Activated CD4-positive, alpha-beta T cell treated with anti-CD3 and anti-CD28 coated beads, Interleukin-2, amount 10 ng/mL, durations not matched to agents 24 days and 14 days (primary cell): ENCODE results near the gene COL11A2. TPM values are rescaled to one million over a fixed set of nuclear protein-coding genes. Genes with fewer than 3 reads are reported as not detected.

Source experiments
- DNase-seq: peaks from one replicate; pipeline ENCODE4 v3.0.0; 2022
- H3K27ac Mint-ChIP-seq: one replicate; pipeline ENCODE4 v1.8.0; 2022; ENCODE audit warnings: mild to moderate bottlenecking, mixed read lengths
- H3K27me3 Mint-ChIP-seq: one replicate; pipeline ENCODE4 v1.8.0; 2022; ENCODE audit warnings: mixed read lengths
- H3K36me3 Mint-ChIP-seq: one replicate; pipeline ENCODE4 v1.8.0; 2022; ENCODE audit warnings: low read depth, mild to moderate bottlenecking, mixed read lengths
- H3K4me1 Mint-ChIP-seq: one replicate; pipeline ENCODE4 v1.8.0; 2021; ENCODE audit warnings: mixed read lengths
- H3K4me3 Mint-ChIP-seq: one replicate; pipeline ENCODE4 v1.8.0; 2022; ENCODE audit warnings: mild to moderate bottlenecking, moderate library complexity, mixed read lengths
- H3K9me3 Mint-ChIP-seq: one replicate; pipeline ENCODE4 v1.8.0; 2021; ENCODE audit warnings: mixed read lengths
- intact Hi-C: fragments of 100-400 bp; cut with micrococcal nuclease; formaldehyde crosslinking; loops from one replicate; pipeline ENCODE4 v1.15.1; 2023
- total RNA-seq: library from RNA; stranded (reverse); gene quantifications from 2 replicates; pipeline ENCODE4 v1.2.3, GENCODE V29; 2022

COL11A2 gene
- total RNA-seq, 1 donor from 2014 or later = 0.56 TPM

DNA sequence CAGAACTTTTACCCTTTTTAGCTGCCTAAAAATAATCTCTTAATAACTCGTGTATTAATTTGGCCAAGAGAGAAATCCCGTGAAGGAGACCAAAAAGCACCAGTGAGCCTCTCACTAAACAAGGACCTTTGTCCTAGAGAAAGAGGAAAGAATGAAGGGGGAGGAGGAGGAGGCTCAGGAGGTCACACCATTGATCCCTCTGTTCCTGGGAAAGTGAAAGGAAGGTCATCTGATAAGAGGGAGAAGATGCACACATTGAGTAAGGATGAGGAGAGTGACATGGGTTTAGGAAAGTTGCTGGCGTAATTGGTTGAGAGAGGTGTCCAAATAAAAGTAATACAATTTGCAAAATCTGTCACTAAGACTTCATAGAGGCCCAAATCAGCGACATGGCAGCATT, 67.3 kb downstream of the COL11A2 start:
- Mint-ChIP-seq H3K4me3 (no peak overlapping the region), H3K27ac (no peak overlapping the region), H3K36me3 (no peaks in the 10 kb centered on the region), H3K9me3 (no peaks in the 10 kb centered on the region), H3K27me3 (peaks cover 18% of the 10 kb centered on the region), H3K4me1 (peaks cover 11% of the 10 kb centered on the region)
- intact Hi-C loops = loop anchor here (5.0 kb wide), 1 partner anchor 77 kb away; the partner anchor contains the start of genes HSD17B8, RXRB and SLC39A7
- no peak for DNase-seq

- no peak overlapping the region for H3K27ac Mint-ChIP-seq
- H3K9me3 Mint-ChIP-seq = no peaks in the 10 kb centered on the region
- H3K4me1 Mint-ChIP-seq = peaks cover 11% of the 10 kb centered on the region
- H3K4me3 Mint-ChIP-seq = no peak overlapping the region
- H3K36me3 Mint-ChIP-seq = no peaks in the 10 kb centered on the region
- intact Hi-C loops = loop anchor here (5.0 kb wide), 1 partner anchor 78 kb away; the partner anchor contains the start of genes HSD17B8, RXRB and SLC39A7
- H3K27me3 Mint-ChIP-seq = peaks cover 21% of the 10 kb centered on the region
- no peak for DNase-seq
Observed at GRCh38 chr6:33124525-33124901, 67.8 kb downstream of the COL11A2 start.

GRCh38 chr6:33123732-33124524, 68.3 kb downstream of the COL11A2 start:
- peak; percentile 80 for DNase-seq
- intact Hi-C loops = loop anchor here (1.0 to 5.0 kb wide), 3 partner anchors 25 to 124 kb away; partner anchors contain the start of genes HSD17B8, RXRB and SLC39A7
- Mint-ChIP-seq H3K36me3 (no peaks in the 10 kb centered on the region), H3K27me3 (peaks cover 26% of the 10 kb centered on the region), H3K4me3 (no peak overlapping the region), H3K4me1 (peaks cover 11% of the 10 kb centered on the region), H3K9me3 (no peaks in the 10 kb centered on the region), H3K27ac (no peak overlapping the region)

- peak; percentile 48 for DNase-seq
- no peaks in the 10 kb centered on the region for H3K9me3 Mint-ChIP-seq
- H3K4me3 Mint-ChIP-seq = no peak overlapping the region
- H3K27me3 Mint-ChIP-seq = peaks cover 31% of the 10 kb centered on the region
- peaks cover 7% of the 10 kb centered on the region for H3K4me1 Mint-ChIP-seq
- intact Hi-C loops = loop anchor here (1.0 to 5.0 kb wide), 3 partner anchors 26 to 125 kb away; partner anchors contain the start of genes HSD17B8, RXRB and SLC39A7
- H3K27ac Mint-ChIP-seq = no peak overlapping the region
- no peaks in the 10 kb centered on the region for H3K36me3 Mint-ChIP-seq
Observed at GRCh38 chr6:33123181-33123580, 69.1 kb downstream of the COL11A2 start.

DNA sequence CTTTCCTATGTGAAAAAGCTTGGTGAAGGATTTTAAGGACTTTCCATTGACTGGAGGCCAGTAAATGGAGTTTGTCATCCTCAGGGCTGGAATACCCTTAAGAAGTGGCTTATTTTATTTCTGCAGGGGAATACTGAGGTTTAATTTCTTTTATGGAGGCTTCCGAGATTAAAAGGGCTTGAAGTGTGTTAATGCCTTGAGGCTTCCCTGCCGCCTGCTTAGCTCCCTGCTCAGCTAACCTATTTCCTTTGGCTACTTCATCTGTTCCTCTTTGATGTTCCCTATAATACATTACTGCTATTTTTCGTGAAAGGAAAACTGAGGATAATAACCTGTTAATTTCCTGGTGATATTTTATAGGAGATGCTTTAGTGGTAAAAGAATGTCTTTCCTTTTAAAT, 72.3 kb downstream of the COL11A2 start:
- no peaks in the 10 kb centered on the region for H3K9me3 Mint-ChIP-seq
- peaks cover 12% of the 10 kb centered on the region for H3K4me1 Mint-ChIP-seq
- no peak overlapping the region for H3K27ac Mint-ChIP-seq
- intact Hi-C loops = loop anchor here (5.0 kb wide), 1 partner anchor 82 kb away; the partner anchor contains the start of genes HSD17B8, RXRB and SLC39A7
- no peaks in the 10 kb centered on the region for H3K36me3 Mint-ChIP-seq
- DNase-seq = no peak
- no peak overlapping the region for H3K4me3 Mint-ChIP-seq
- H3K27me3 Mint-ChIP-seq = peaks cover 60% of the 10 kb centered on the region

DNA sequence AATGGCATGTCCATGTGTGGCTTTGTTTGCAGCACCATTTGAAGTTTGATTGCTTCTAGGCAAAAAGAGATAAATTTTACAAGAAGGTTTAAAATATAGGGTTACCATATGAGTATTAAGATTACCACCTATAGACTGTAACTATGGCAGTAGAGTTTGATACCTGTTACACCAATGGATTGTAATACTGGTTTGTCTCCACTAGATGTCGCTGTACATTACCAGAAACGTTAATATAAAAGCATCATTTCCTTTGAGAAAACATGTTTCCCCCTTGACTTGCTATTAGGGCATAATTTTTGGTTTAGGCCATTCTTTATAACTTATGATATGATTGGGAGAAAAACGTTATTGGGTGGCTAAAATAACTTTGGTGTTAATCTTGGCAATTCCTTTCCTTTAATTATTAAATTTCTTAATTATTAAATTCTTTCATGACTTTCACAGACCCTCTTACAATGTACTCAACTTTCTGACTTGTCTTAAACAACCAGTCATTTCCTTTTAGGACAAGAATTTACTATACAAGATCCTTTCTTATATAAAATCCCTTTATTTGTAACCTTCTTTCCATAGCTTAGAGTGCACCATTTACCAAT, 73.6 kb downstream of the COL11A2 start:
- Mint-ChIP-seq H3K27ac (no peak overlapping the region), H3K4me3 (no peak overlapping the region), H3K36me3 (no peaks in the 10 kb centered on the region), H3K9me3 (no peaks in the 10 kb centered on the region), H3K4me1 (peaks cover 12% of the 10 kb centered on the region), H3K27me3 (peaks cover 70% of the 10 kb centered on the region)
- DNase-seq = peak; percentile 81
- intact Hi-C loops = loop anchor here (1.0 to 5.0 kb wide), 2 partner anchors 44 to 130 kb away; no protein-coding TSS in a partner anchor

DNA sequence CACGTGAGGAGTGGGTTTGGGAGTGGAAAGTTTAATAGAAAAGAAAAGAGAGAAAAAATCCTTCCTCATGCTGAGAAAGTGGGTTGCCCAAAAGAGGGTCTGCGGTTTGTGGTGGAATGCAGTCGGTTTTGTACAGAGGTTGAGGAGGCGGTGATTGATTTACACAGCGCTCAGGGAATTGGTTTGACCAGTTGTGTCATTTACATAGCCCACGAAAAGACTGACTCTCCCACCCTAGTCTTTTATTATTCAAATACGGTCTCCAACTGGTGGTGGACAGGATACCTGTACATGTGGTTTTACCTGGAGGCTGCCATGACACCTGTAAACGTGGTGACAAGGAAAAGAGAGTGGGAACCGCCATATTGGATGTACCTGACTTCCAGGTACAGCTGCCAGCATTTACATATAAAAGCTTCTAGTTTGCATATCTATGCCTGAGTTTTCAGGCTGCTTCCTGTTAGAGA, 74.4 kb downstream of the COL11A2 start:
- H3K27me3 Mint-ChIP-seq = peaks cover 75% of the 10 kb centered on the region

DNA sequence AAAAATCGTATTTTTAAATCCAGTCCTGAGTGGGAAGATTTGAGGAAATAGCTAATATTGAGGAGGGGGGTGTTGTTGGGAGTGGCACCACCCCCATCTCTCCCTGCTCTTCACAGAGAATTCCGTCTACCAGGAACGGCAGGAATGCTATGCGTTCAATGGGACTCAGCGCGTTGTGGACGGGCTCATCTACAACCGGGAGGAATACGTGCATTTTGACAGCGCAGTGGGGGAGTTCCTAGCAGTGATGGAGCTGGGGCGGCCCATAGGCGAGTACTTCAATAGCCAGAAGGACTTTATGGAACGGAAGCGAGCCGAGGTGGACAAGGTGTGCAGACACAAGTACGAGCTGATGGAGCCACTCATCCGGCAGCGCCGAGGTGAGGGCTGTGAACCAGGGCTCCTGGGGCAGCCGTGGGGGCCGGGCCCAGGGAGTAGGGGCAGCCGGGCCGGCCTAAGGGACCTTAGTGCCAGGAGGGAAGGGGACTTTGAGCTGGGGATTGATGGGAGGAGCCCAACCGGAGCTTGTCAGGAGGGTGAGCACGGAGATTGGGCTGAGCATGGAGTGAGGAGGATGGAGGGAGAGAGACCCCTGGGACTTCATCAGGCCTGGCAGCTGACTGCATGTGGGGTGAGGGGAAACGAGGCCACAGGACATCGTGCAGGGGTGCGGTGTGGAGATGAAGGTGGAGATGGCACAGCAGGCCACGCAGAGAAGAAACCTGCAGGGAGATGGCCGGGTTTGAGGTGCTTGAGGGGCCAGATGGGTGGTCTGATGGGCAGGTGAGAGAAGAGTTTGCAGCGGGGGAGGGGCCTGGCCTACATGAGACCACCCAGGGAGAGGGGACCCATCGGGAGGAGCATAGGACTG, 75.2 kb downstream of the COL11A2 start:
- H3K36me3 Mint-ChIP-seq = no peaks in the 10 kb centered on the region
- peaks cover 81% of the 10 kb centered on the region for H3K27me3 Mint-ChIP-seq
- peaks cover 12% of the 10 kb centered on the region for H3K4me1 Mint-ChIP-seq
- H3K9me3 Mint-ChIP-seq = no peaks in the 10 kb centered on the region
- intact Hi-C loops = loop anchor here (5.0 kb wide), 1 partner anchor 45 kb away; no protein-coding TSS in a partner anchor
- no peak overlapping the region for H3K4me3 Mint-ChIP-seq
- DNase-seq = peak; percentile 63
- H3K27ac Mint-ChIP-seq = no peak overlapping the region

More for the DNA sequence above, 74.4 kb downstream of the COL11A2 start:
- no peak for DNase-seq
- Mint-ChIP-seq H3K27ac (no peak overlapping the region), H3K4me3 (no peak overlapping the region), H3K36me3 (no peaks in the 10 kb centered on the region), H3K9me3 (no peaks in the 10 kb centered on the region), H3K4me1 (peaks cover 12% of the 10 kb centered on the region)
- intact Hi-C loops = loop anchor here (1.0 to 5.0 kb wide), 2 partner anchors 44 to 130 kb away; no protein-coding TSS in a partner anchor

DNA sequence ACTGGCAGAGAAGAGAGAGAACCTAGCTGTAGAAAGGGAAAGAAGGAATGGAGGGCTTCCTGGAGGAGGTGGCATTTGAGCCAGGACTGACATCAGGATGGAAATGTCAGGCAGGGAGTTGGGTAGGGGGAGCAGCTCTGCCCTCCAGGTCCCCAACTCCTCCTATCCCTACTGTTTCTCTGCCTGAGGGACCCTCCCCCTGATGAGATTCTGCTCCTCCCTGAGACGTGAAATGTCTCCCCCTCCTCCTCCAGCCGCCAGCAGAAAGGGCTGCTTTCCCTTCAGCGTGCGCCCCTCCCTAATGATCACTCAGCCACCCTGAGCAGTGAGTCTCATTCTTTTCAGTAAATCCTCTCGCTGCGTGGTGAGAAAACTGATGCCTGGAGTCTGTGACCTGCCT, 75.8 kb downstream of the COL11A2 start:
- Mint-ChIP-seq H3K4me1 (peaks cover 12% of the 10 kb centered on the region), H3K4me3 (no peak overlapping the region)

GRCh38 chr6:33114406-33114805, 77.9 kb downstream of the COL11A2 start:
- intact Hi-C loops = no loop called here
- no peak for DNase-seq
- Mint-ChIP-seq H3K27ac (no peak overlapping the region), H3K9me3 (no peaks in the 10 kb centered on the region), H3K4me3 (no peak overlapping the region), H3K4me1 (peaks cover 12% of the 10 kb centered on the region), H3K36me3 (no peaks in the 10 kb centered on the region), H3K27me3 (peaks cover 83% of the 10 kb centered on the region)

More for the DNA sequence above, 75.8 kb downstream of the COL11A2 start:
- no peaks in the 10 kb centered on the region for H3K36me3 Mint-ChIP-seq
- no peaks in the 10 kb centered on the region for H3K9me3 Mint-ChIP-seq
- intact Hi-C loops = loop anchor here (5.0 kb wide), 1 partner anchor 46 kb away; no protein-coding TSS in a partner anchor
- DNase-seq = peak; percentile 52
- peaks cover 80% of the 10 kb centered on the region for H3K27me3 Mint-ChIP-seq
- no peak overlapping the region for H3K27ac Mint-ChIP-seq

GRCh38 chr6:33113755-33114154, 78.5 kb downstream of the COL11A2 start:
- Mint-ChIP-seq H3K9me3 (no peaks in the 10 kb centered on the region), H3K27me3 (peaks cover 83% of the 10 kb centered on the region), H3K27ac (no peak overlapping the region), H3K4me1 (peaks cover 12% of the 10 kb centered on the region), H3K36me3 (no peaks in the 10 kb centered on the region), H3K4me3 (no peak overlapping the region)
- peak; percentile 49 for DNase-seq
- intact Hi-C loops = no loop called here
